WTC11 (cell line): ENCODE results near the gene NCAPH2. TPM values are rescaled to one million over a fixed set of nuclear protein-coding genes. Genes with fewer than 3 reads are reported as not detected.

ENCODE experiments used
- ATAC-seq: fragments of 200-7000 bp; cut with Tn5 transposase; 2 replicates; pipeline ENCODE4 v1.10.0; 2021; ENCODE audit warnings: mild to moderate bottlenecking, moderate library complexity
- CTCF ChIA-PET: fragments of 300-600 bp; sonication (Branson Sonifier 250); formaldehyde crosslinking; loops from one replicate; lab custom pipeline; 2021; ENCODE audit warnings: antibody characterized with exemption; lab: Charles Lee
- POLR2A ChIA-PET: fragments of 350-600 bp; sonication (Branson Sonifier 250); formaldehyde crosslinking; loops from one replicate; lab custom pipeline; 2021; ENCODE audit warnings: antibody characterized with exemption; lab: Charles Lee
- DNase-seq: peaks from one replicate; pipeline ENCODE4 v3.0.0; 2021; ENCODE audit warnings: low spot score
- H3K27ac Mint-ChIP-seq: 2 replicates; pipeline ENCODE4 v1.8.0; 2021; ENCODE audit warnings: mixed read lengths
- H3K27me3 Mint-ChIP-seq: 2 replicates; pipeline ENCODE4 v1.8.0; 2021; ENCODE audit warnings: low read depth, mild to moderate bottlenecking, moderate library complexity, mixed read lengths
- H3K36me3 Mint-ChIP-seq: 2 replicates; pipeline ENCODE4 v1.8.0; 2021; ENCODE audit warnings: mixed read lengths
- H3K4me1 Mint-ChIP-seq: 2 replicates; pipeline ENCODE4 v1.8.0; 2022; ENCODE audit warnings: mixed read lengths
- H3K4me3 Mint-ChIP-seq: 2 replicates; pipeline ENCODE4 v1.8.0; 2021; ENCODE audit warnings: mild to moderate bottlenecking, moderate library complexity, mixed read lengths
- H3K9me3 Mint-ChIP-seq: 2 replicates; pipeline ENCODE4 v1.8.0; 2021; ENCODE audit warnings: mixed read lengths
- ARID4B ChIP-seq: sonication (generic); formaldehyde crosslinking; IDR thresholded peaks from 2 replicates; pipeline ENCODE4 v1.8.0; 2023; ENCODE audit warnings: missing genetic modification reagents, mild to moderate bottlenecking, borderline replicate concordance
- CREB1 ChIP-seq: sonication (generic); formaldehyde crosslinking; IDR thresholded peaks from 2 replicates; pipeline ENCODE4 v1.8.0; 2023; ENCODE audit warnings: mild to moderate bottlenecking, missing genetic modification reagents
- FOXJ3 ChIP-seq: sonication (generic); formaldehyde crosslinking; IDR thresholded peaks from 2 replicates; pipeline ENCODE4 v1.9.0; 2021; ENCODE audit warnings: missing genetic modification reagents, mild to moderate bottlenecking, borderline replicate concordance
- NFYB ChIP-seq: sonication (generic); formaldehyde crosslinking; conservative IDR thresholded peaks from 2 replicates; pipeline ENCODE4 v1.8.0; 2022; ENCODE audit warnings: low read depth, missing genetic modification reagents
- RORB ChIP-seq: fragments of 250-450 bp; sonication (Bioruptor Pico); IDR thresholded peaks from 2 replicates; pipeline ENCODE4 v1.9.0; 2021; ENCODE audit warnings: mild to moderate bottlenecking
- SMAD4 ChIP-seq: sonication (generic); formaldehyde crosslinking; IDR thresholded peaks from 2 replicates; pipeline ENCODE4 v1.8.0; 2022; ENCODE audit warnings: mild to moderate bottlenecking, missing genetic modification reagents
- SP1 ChIP-seq: sonication (generic); formaldehyde crosslinking; conservative IDR thresholded peaks from 2 replicates; pipeline ENCODE4 v1.8.1; 2022; ENCODE audit warnings: missing genetic modification reagents
- TEAD1 ChIP-seq: sonication (generic); formaldehyde crosslinking; IDR thresholded peaks from 2 replicates; pipeline ENCODE4 v1.8.0; 2022; ENCODE audit warnings: mild to moderate bottlenecking, missing genetic modification reagents
- ZBTB21 ChIP-seq: sonication (generic); formaldehyde crosslinking; IDR thresholded peaks from 2 replicates; pipeline ENCODE4 v1.8.1; 2023; ENCODE audit warnings: mild to moderate bottlenecking, missing genetic modification reagents, borderline replicate concordance
- ZNF219 ChIP-seq: sonication (generic); formaldehyde crosslinking; IDR thresholded peaks from 2 replicates; pipeline ENCODE4 v1.8.0; 2023; ENCODE audit warnings: missing genetic modification reagents, mild to moderate bottlenecking, borderline replicate concordance
- ZNF232 ChIP-seq: sonication (generic); formaldehyde crosslinking; IDR thresholded peaks from 2 replicates; pipeline ENCODE4 v1.8.0; 2022; ENCODE audit warnings: mild to moderate bottlenecking, missing genetic modification reagents
- ZNF317 ChIP-seq: sonication (generic); formaldehyde crosslinking; IDR thresholded peaks from 2 replicates; pipeline ENCODE4 v1.8.1; 2023; ENCODE audit warnings: low read depth, mild to moderate bottlenecking, moderate library complexity, missing genetic modification reagents, borderline replicate concordance
- total RNA-seq: library from RNA; stranded (reverse); gene quantifications from 3 replicates; pipeline ENCODE4 v1.2.3, GENCODE V29; 2021
- TF ChIP-seq, protein P1 (sequence below): sonication (generic); formaldehyde crosslinking; IDR thresholded peaks from 2 replicates; pipeline ENCODE4 v1.8.1; 2022; ENCODE audit warnings: low read depth, missing genetic modification reagents, borderline replicate concordance
- TF ChIP-seq, protein P2 (sequence below): sonication (generic); formaldehyde crosslinking; IDR thresholded peaks from 2 replicates; pipeline ENCODE4 v1.8.0; 2022; ENCODE audit warnings: missing genetic modification reagents

Gene NCAPH2
- total RNA-seq, 1 experiment from 2014 or later = 78.4 TPM

- TF ChIP-seq, protein P1, sequence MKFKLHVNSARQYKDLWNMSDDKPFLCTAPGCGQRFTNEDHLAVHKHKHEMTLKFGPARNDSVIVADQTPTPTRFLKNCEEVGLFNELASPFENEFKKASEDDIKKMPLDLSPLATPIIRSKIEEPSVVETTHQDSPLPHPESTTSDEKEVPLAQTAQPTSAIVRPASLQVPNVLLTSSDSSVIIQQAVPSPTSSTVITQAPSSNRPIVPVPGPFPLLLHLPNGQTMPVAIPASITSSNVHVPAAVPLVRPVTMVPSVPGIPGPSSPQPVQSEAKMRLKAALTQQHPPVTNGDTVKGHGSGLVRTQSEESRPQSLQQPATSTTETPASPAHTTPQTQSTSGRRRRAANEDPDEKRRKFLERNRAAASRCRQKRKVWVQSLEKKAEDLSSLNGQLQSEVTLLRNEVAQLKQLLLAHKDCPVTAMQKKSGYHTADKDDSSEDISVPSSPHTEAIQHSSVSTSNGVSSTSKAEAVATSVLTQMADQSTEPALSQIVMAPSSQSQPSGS (CRISPR knock-in tag) = no peak
- no peak for TF ChIP-seq ZNF232
These were observed 4.4 kb upstream of the NCAPH2 start (continued) for GRCh38 chr22:50503475-50504145.

GRCh38 chr22:50504369-50505211, 3.4 kb upstream of the NCAPH2 start:
- ATAC-seq (no peak), DNase-seq (no peak)
- Mint-ChIP-seq H3K27me3 (no peaks in the 10 kb centered on the region), H3K4me3 (no peak overlapping the region), H3K4me1 (peaks cover 10% of the 10 kb centered on the region), H3K9me3 (no peaks in the 10 kb centered on the region), H3K36me3 (no peaks in the 10 kb centered on the region), H3K27ac (no peak overlapping the region)
- CTCF ChIA-PET = interaction anchor here (1.0 kb wide), 1 partner anchor 54 kb away, joined by 4 read pairs; no protein-coding TSS in a partner anchor
- TF ChIP-seq FOXJ3 (CRISPR knock-in tag) = no peak
- TF ChIP-seq ZBTB21 (CRISPR knock-in tag) = no peak
- TF ChIP-seq RORB (CRISPR knock-in tag) = no peak
- no peak for TF ChIP-seq ARID4B
- TF ChIP-seq CREB1 (CRISPR knock-in tag) = no peak
- TF ChIP-seq, protein P2, sequence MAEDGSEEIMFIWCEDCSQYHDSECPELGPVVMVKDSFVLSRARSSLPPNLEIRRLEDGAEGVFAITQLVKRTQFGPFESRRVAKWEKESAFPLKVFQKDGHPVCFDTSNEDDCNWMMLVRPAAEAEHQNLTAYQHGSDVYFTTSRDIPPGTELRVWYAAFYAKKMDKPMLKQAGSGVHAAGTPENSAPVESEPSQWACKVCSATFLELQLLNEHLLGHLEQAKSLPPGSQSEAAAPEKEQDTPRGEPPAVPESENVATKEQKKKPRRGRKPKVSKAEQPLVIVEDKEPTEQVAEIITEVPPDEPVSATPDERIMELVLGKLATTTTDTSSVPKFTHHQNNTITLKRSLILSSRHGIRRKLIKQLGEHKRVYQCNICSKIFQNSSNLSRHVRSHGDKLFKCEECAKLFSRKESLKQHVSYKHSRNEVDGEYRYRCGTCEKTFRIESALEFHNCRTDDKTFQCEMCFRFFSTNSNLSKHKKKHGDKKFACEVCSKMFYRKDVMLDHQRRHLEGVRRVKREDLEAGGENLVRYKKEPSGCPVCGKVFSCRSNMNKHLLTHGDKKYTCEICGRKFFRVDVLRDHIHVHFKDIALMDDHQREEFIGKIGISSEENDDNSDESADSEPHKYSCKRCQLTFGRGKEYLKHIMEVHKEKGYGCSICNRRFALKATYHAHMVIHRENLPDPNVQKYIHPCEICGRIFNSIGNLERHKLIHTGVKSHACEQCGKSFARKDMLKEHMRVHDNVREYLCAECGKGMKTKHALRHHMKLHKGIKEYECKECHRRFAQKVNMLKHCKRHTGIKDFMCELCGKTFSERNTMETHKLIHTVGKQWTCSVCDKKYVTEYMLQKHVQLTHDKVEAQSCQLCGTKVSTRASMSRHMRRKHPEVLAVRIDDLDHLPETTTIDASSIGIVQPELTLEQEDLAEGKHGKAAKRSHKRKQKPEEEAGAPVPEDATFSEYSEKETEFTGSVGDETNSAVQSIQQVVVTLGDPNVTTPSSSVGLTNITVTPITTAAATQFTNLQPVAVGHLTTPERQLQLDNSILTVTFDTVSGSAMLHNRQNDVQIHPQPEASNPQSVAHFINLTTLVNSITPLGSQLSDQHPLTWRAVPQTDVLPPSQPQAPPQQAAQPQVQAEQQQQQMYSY (CRISPR knock-in tag) = no peak
- TF ChIP-seq SMAD4 (CRISPR knock-in tag) = no peak
- TF ChIP-seq NFYB = no peak
- no peak for TF ChIP-seq TEAD1 (CRISPR knock-in tag)
- TF ChIP-seq ZNF219 (CRISPR knock-in tag) = no peak
- POLR2A ChIA-PET = no interaction called here

GRCh38 chr22:50505276-50505775, 2.7 kb upstream of the NCAPH2 start:
- no peak overlapping the region for H3K4me3 Mint-ChIP-seq
- H3K9me3 Mint-ChIP-seq = no peaks in the 10 kb centered on the region
- peaks cover 10% of the 10 kb centered on the region for H3K4me1 Mint-ChIP-seq
- ChIA-PET POLR2A (no interaction called here), CTCF (interaction anchor here (1.8 kb wide), 1 partner anchor 7 kb away, joined by 9 read pairs; no protein-coding TSS in a partner anchor)
- H3K27me3 Mint-ChIP-seq = no peaks in the 10 kb centered on the region
- no peak for ATAC-seq
- H3K27ac Mint-ChIP-seq = no peak overlapping the region
- no peak for DNase-seq
- TF ChIP-seq SP1 (CRISPR knock-in tag) (no peak), ZNF317 (CRISPR knock-in tag) (no peak)
- TF ChIP-seq, protein P1 (CRISPR knock-in tag) = no peak
- H3K36me3 Mint-ChIP-seq = no peaks in the 10 kb centered on the region
